HG03457 (cell line): Measurements from ENCODE around the gene TBC1D1.

Experiments
- ATAC-seq: cut with Tn5 transposase; IDR thresholded peaks from one replicate; pipeline ENCODE4 v1.9.1; 2021; ENCODE audit warnings: moderate number of reproducible peaks; ENCODE audit not compliant: unreplicated experiment

TBC1D1 gene

DNA sequence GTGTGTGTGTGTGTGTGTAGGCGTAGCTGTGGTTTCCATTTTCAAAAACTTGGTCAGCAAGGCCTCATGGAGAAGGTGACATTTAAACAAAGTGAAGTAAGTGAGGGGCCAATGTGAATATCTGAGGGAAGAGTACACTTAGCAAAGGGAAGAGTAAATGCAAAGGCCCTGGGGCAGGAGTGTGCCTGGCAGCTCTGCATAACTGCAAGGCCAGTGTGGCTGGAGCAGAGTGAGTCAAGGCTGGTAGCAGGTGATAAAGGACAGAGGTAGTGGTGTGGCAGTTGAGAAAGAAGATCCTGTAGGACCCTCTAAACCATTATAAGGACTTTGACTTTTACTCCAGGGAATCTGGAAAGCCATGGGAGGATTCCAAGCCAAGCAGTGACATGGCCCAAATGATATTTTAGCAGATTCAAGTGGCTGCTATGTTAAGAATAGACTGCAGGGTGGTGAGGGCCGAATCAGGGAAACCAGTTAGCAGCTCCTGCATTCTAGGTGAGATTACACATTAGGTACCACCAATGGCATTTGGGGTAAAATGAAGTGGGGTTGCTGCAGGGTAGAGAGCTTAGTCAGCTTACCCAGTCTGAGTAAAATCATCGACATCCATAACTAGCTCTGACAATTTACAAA lies 5.9 kb upstream of the TBC1D1 start:
- no peak for ATAC-seq

DNA sequence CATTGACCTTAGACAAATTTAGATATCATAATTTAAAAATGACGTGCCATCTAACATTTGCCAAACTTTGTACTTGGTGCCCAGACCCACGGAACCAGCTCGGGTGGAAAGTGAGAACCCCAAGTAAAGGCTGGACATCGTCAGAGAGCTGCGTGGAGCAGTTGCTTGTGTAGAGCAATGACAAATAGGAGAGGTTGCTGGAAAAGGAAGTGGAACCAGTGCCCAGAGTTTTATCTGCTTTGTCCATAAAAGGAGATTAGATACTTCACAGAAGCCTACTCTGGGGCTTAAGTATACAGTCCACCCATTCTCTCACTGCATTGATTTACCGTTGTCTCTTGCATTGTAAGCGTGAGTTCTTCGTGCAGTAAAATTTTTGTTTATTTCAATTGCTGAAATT lies 5.4 kb upstream of the TBC1D1 start:
- ATAC-seq = no peak

DNA sequence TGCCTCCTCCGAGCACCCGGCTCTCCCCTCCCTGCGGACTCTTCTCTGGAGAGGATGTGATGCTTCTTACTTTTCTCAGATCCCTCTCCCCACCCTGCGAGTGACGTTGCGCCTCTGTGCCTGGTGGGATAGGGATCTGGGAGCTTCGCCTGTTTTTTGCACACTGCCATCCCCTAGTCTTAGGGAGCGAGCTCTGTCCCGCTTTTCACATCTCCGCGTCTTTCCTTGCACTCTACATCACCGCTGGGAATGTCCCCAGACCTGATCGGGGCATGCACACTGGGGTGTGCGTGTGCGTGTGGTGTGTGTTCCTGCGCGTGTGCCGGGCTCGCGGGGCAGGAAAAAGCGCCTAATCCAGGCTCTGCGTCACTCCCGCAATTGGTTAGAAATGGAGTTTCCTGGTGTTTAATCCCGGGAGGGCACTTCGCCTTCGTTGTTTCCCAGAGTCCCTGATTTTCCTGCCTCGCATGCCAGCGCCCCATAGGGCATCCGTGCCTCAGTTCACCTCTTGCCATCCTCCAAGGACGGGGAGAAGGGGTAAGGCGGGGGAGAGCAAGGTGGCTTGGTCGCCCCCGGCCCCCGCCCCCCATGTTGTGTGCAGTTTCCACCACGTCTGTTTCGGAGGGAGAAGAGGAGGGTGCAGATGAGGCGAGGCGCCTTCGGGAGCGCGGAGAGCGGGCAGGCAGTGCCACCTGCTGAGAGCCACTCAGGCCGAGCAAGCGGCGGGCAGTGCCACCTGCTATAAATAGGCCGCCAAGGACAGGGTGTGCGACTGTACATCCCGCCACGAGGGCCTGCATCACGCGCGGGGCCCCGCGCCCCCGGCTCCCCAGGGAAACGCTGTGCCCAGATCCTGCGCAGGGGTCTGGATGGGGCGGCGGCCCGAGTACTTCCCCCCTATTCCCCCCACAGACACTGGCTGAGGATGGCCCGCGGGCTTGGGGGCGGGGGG lies 759 bp upstream of the TBC1D1 start:
- ATAC-seq = peak; percentile 9

DNA sequence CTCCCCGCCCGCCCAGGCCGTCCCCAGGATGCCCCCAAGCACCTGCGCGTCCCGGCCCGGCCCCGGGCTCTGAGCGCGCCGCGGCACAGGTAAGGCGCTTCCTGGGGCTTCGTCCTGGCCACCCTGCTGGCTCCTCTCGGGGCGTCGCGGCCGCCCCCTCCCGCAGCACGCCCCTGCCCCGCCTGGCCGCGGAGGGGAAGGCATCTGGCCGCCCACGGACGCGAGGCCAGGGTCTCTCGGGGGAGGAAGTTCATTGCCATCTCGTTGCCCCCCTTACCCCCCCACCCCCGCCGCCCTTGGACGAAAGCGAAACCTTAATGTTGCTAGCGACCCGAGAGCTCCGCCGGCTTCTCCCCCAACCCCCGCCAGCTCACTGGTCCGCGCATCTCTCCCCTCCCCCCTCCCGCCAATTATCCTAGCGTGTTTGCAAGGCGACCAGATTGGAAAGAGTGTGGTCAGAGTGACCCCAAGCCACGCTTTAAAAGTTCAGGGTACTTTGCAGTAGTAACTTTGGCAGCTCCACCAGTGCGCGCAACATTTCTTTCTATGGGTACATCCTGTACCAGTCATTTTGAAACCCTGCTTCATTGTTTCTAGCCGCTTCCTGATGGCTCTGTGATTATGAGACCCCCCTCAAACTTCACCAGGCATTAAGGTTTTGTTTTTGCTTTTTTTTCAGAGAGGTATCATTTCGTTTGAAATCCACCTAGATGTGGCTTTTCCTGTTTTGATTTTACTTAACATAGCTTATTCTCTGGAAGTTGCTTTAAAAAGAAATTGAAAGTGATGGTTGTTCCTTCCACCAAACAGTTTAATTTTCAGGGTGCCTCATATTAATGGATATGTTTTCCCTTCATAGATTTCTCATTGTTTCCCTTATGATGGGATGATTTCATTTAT lies 626 bp downstream of the TBC1D1 start:
- ATAC-seq = peak; percentile 47

DNA sequence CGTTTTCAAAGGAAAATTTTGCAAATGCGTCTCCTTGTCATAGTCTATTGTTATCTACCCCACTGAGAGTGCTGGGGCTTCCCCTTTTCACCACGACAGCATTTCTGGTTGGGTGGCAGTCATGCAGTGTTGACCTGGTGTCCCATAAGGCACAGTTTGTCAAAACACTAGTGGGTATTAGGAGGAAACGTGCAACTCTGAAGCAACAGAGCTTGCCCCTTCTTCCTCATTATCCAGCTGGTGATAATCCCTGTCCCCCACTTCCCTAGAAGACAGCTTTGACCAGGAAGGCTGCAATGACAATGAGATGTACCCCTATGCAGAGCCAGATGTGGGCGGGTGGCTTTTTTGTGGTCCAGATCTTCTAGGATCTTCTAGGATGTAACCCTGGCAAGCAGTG lies 1.8 kb downstream of the TBC1D1 start:
- ATAC-seq = no peak

DNA sequence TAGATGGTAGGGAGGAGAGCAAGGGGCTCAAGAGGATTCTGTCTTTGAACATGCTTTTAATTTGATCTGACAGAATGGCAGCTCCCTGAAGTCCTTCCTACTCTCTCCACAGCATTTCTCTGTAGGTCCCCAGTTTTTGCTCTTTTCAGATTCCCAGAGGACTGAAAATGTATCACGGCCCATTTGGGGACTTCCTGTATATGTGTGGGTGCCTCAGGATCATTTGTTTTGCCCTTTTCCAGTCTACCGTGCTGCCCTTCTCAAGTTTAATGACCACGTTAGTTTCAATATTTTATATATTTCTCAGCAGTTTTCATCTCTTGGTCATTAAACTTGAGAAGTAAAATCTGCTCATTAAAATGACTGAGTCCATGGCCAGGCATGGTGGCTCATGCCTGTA lies 2.3 kb downstream of the TBC1D1 start:
- no peak for ATAC-seq

DNA sequence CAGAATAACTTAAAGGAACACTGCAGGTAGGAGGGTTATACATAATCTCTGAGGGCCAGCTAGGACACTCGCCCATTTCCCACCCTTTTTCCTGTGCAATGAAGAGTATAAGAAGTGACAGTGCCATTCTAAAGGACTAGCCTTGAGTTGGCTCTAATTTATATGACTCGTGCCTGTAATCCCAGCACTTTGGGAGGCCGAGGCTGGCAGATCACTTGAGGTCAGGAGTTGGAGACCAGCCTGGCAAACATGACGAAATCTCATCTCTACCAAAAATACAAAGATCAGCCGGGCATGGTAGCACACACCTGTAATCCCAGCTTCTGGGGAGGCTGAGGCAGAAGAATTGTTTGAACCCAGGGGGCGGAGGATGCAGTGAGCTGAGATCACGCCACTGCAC lies 4.4 kb downstream of the TBC1D1 start:
- ATAC-seq = no peak

DNA sequence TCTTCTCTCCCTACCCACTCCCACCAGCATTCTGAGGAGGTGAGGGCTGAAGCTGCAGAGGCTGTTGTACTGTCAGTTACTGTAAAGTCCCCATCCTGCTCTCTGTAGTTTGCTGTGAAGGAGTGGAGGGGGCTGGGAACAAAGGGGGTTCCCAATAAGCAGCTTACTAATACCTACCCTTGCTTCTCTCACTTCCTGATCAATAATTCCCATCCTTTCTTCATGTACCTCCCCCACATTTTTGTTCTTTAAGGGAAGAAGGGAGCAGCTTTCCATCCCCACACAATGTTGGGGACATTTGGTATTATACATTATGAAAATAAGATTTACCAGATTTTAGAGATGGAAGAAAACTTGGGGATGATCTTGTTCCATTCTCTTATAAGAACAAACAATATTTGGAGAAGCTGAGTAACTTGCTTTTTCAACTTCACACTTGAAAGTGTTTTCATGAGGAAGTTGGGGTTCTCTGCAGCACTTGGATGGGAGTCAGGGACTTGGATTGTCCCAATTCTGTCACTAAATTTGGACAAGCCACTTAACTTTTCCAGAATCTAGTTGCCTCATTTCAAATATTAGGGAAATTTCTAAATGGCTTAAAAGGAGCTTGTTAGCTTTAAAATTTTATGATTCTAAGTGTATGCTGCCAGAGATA lies 5.4 kb downstream of the TBC1D1 start:
- no peak for ATAC-seq

DNA sequence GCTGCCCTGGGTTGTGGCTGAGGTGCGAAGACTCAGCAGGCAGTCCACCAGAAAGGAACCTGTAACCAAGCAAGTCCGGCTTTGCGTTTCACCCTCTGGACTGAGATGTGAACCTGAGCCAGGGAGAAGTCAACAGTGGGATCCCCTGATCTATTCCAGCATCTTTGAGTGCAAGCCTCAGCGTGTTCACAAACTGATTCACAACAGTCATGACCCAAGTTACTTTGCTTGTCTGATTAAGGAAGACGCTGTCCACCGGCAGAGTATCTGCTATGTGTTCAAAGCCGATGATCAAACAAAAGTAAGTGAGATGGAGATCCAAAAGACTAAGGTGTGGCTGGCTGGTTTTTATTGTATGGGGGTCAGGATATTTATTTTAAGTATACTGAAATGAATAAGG lies 11.3 kb downstream of the TBC1D1 start:
- ATAC-seq = no peak

DNA sequence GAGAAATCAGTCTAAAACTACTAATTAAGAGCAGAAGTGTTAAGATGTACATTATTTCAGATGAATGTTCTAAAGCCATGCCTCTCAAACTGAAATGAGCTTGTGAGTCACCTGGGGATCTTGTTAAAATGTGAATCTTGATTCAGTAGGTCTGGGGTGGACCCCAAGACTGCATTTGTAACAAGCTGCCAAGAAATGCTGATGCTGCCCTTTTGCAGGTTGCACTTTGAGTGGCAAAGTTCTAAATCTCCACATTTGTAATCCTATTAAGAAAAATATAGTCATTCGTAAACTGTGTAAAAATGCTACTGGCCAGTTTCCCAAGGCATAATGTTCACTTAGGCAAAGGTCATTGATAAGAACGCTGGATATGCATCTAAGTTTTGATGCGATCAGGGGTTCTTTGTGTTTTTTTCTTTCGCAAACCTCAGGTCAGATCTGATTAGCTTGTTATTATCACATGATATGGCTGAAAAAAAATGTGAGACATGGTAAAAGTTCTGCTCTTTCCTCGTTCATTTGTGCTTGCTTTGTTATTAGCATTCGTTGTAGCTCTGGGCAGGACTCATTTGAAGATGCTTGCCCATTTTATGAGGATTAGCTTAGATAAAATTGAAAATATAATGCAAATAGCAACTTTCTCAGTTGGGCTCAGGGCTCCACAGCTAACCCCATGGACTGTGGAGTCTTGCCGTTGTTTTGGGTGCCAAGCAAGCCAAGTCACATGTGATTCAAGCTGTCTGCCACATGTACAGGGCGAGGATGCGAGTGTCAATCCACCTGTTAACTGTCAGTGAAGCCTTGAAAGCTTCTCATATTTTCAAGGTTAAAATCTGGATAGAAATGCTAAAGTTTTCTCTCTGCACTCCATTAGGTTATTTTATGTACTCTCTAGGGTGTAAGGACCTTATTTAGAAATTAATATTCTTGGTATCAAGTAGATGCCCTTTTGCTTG lies 12.1 kb downstream of the TBC1D1 start:
- no peak for ATAC-seq

DNA sequence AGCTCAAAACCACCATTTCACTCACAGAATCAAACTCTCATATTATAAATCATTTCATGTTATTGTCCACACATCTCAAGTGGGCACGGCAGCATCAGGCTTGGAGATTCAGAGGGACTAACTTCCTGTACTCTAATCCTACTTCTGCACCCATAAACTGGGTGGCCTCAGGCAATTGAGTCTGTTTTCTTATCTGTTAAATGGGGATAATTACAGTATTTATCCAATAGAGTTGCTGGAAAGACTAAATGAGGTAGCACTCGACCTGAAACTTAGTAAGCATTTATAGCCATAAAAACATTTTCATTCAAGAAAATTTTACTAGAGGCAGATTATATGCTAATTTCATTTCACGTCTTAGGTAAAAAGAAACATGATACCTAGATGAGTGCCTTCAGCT lies 13.0 kb downstream of the TBC1D1 start:
- no peak for ATAC-seq

DNA sequence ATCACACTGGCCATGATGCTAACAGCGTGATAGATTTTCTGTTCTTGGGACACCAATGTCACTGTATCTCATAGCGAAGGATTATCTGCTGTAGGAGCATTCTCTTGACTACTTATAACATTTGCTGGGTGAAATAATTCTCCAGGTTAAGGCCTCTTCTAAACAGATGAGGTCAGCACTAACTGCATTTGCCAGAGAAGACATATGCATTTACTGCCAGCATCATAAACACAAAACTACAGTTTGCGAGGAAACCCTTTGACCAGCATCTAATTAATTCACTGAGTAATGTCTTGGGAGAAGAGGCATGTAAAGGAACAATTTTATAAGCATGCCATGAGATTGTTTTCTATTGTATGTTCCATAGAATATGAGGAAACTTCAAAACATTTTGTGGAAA lies 13.9 kb downstream of the TBC1D1 start:
- ATAC-seq = no peak

DNA sequence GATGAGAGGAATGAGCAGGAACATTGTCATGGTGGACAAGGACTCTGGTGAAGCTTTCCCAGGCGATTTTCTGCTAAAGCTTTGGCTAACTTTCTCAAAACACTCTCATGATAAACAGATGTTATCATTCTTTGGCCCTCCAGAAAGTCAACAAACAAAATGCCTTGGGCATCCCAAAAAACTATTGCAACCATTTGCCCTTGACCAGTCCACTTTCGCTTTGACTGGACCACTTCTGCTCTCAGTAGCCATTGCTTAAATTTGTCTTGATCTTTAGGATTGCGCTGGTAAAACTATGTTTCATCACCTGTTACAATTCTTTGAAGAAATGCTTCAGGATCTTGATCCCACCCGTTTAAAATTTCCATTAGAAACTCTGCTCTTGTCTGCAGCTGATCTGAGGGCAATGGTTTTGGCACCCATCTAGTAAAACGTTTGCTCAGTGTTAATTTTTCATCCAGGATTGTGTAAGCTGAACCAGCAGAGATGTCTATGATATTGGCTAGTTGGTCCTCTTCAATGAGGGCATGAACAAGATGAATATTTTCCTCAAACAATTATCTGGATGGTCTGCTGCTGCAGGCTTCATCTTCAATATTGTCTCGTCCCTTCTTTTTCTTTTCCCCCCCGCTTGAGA lies 14.8 kb downstream of the TBC1D1 start:
- no peak for ATAC-seq

DNA sequence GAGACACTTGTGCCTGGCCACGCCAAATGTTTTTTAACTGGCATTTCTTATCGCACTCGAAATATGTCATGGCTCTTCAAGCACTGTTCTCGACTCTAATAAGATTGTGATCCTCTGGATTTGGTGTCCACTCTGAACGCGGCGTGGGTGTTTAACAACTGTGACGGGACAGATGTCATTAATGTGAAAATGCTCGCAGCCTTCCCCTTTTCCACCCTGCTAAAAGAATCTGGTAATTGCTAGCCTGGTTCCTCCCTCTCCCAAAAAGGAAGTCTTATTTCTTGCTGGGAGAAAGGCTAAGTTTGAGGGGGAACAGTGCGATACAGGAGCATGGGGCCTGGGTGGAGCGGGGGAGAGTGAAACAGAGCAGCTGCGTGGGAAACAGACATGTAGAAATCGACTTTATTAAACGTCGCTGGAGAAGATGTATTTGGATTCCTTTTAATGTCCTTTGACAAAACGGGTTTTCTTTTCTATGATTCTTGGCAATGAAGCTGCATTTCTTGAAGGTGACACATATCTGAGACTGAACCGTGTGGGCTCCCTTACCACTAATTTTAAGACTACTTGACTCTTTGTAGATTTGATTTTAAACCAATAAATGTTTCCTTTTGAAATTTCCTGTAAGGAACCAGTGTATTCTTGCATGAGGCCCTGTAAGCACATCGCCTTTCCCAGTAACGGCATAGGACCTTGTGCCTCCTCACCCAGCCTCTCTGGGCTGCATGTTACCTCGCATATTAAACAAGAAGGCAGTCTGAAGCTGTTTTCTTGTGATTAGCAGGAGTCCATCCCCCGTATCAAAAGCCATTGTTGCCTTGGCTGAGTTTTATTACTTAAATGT lies 17.8 kb downstream of the TBC1D1 start:
- no peak for ATAC-seq

DNA sequence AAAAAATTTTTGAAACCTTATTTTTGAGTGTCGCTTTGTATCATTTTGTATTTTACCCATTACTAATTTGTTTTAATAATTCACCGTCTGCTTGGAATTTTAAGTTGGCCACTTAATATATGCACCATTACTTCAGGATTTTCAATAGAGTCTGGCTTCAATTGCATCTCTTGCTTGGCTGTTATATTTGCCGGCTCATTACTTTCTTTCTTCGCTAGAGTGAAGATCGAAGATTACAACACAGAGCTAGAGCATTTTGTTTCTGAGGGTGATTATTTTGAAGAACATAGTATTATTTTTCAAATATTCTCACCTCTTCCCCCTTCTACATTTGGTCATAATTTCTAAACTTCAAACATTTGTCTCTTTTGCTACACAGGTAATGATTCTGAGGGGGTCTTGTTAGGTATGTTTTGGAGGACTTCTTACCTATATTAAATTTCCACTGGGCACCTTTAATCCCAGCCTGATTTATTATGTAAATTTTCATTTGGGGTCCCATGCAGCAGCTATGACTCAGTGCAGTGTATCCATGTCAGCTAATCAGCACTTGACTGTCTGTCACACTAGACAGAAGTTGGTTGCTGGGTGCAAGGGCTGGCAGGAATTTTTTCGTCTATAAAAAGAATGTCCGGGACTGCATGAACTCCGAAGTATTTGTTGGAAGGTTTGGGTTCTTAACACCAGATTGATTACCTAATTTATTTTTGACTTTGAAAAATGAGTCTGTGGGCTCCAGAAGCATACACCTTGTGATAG lies 18.6 kb downstream of the TBC1D1 start:
- no peak for ATAC-seq

DNA sequence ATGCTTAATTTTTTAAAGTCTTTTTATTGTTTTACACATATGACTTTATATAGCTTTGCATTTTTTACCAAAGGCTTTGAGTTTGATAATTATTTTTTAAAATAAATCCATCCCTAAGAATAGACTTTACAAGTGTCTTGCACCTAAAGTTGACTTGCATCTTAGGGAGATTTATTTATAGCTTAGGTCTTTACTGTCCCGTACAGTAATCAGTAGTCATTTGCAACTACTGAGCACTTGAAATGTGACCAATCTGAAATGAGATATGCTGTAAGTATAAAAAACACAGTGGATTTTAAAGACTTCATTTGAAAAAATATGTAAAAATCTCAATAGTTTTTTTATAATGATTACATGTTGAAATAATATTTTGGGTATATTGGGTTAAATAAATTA lies 19.2 kb downstream of the TBC1D1 start:
- no peak for ATAC-seq

DNA sequence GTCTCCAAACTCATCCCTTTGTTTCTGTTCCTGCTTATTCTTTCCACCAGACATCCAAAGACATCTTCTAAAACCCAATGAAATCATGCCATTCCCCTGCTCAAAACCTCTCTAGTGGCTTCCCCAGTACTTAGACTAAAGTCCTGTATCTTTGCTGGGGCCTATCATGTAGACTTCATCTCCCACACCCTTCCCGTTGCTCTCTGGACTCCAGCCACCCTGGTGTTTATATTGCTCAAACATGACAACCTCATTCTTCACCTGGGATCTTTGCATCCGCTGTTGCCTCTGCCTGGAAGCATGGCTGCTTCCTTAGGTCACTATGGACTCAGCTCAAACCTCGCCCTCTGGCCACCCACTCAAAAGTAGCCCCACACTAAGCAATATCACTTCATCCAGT lies 23.7 kb downstream of the TBC1D1 start:
- no peak for ATAC-seq

DNA sequence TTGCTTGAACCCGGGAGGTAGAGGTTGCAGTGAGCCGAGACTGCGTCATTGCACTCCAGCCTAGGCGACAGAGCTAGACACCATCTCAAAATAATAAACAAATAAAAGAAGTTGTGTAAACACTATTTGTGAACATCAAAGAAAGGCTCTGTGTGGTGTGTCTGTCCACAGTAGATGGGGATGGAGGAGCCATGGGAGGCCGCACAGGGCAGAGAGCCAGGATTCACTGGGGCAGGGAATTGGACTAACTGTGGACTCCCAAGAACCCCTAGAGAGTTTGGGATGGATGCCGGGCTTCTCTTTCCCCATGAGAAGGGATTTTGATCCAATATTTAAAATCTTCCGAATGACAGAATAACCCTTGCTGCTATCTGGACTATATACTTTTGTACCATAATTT lies 26.5 kb downstream of the TBC1D1 start:
- ATAC-seq = no peak
